Stimulated activated CD4-positive, alpha-beta T cell treated with anti-CD3 and anti-CD28 coated beads, Interleukin-12 subunit alpha, Interleukin-12 subunit beta, amount 100 ng/mL, for 4 hours (primary cell): Measurements from ENCODE around the gene CYP27C1.
"Not testable (repeated sequence)": the region's sequence is repeated elsewhere in the genome, so short reads cannot be mapped to it uniquely, and the experiment has no call there.

Experiments
- DNase-seq: peaks from one replicate; pipeline ENCODE4 v3.0.0-alpha.2; 2020

The CYP27C1 gene

GRCh38 chr2:127169066-127169660 is 50.9 kb downstream of the CYP27C1 start:
- no peak for DNase-seq

GRCh38 chr2:127166231-127166860 is 53.8 kb downstream of the CYP27C1 start:
- no peak for DNase-seq

GRCh38 chr2:127165539-127165935 is 54.6 kb downstream of the CYP27C1 start:
- DNase-seq = no peak

GRCh38 chr2:127164761-127165538 is 55.1 kb downstream of the CYP27C1 start:
- DNase-seq = no peak

- no peak for DNase-seq
Observed at GRCh38 chr2:127163921-127164320, 56.2 kb downstream of the CYP27C1 start.

GRCh38 chr2:127163090-127163406 is 57.1 kb downstream of the CYP27C1 start:
- not testable (repeated sequence) for DNase-seq

- no peak for DNase-seq
Observed at GRCh38 chr2:127162261-127163089, 57.6 kb downstream of the CYP27C1 start.

- no peak for DNase-seq
Observed at GRCh38 chr2:127161176-127162136, 58.6 kb downstream of the CYP27C1 start.

GRCh38 chr2:127160676-127161075 is 59.4 kb downstream of the CYP27C1 start:
- DNase-seq = no peak

GRCh38 chr2:127159543-127159942 is 60.6 kb downstream of the CYP27C1 start:
- no peak for DNase-seq

- DNase-seq = no peak
Observed at GRCh38 chr2:127158614-127159290, 61.3 kb downstream of the CYP27C1 start.

GRCh38 chr2:127157651-127158485 is 62.2 kb downstream of the CYP27C1 start:
- DNase-seq = no peak

GRCh38 chr2:127157114-127157513 is 63.0 kb downstream of the CYP27C1 start:
- DNase-seq = no peak

- no peak for DNase-seq
Observed at GRCh38 chr2:127155947-127156346, 64.2 kb downstream of the CYP27C1 start.

GRCh38 chr2:127155028-127155581 is 65.0 kb downstream of the CYP27C1 start:
- no peak for DNase-seq

- DNase-seq = no peak
Observed at GRCh38 chr2:127154396-127154795, 65.7 kb downstream of the CYP27C1 start.

GRCh38 chr2:127153691-127154158 is 66.4 kb downstream of the CYP27C1 start:
- DNase-seq = no peak

- no peak for DNase-seq
Observed at GRCh38 chr2:127150996-127151395, 69.1 kb downstream of the CYP27C1 start.

GRCh38 chr2:127149384-127149783 is 70.7 kb downstream of the CYP27C1 start:
- DNase-seq = no peak
